MM.1S (cell line): ENCODE results near the gene SEC61B.

Experiments
- CTCF ChIP-seq: fragments of 300-600 bp; sonication (generic); IDR thresholded peaks from 2 replicates; pipeline ENCODE4 v1.5.1; 2016; ENCODE audit warnings: antibody characterized with exemption, low read length, mixed read lengths
- EZH2phosphoT487 ChIP-seq: fragments of 300-600 bp; sonication (generic); IDR thresholded peaks from 2 replicates; pipeline ENCODE4 v1.6.1; 2018; ENCODE audit warnings: antibody characterized with exemption, low read length

GRCh38 chr9:99239341-99240060, 17.4 kb downstream of the SEC61B start:
- TF ChIP-seq CTCF (no peak), EZH2phosphoT487 (no peak)
